DMS 273 (cell line): Measurements from ENCODE around the gene ARAF.
"Not testable (repeated sequence)": the region's sequence is repeated elsewhere in the genome, so short reads cannot be mapped to it uniquely, and the experiment has no call there.

Experiments
- DNase-seq: peaks from one replicate; lab custom pipeline; 2025; ENCODE audit not compliant: unreplicated experiment; lab: John Stamatoyannopoulos, UW

ARAF gene

GRCh38 chrX:47584714-47585113 is 23.7 kb downstream of the ARAF start:
- no peak for DNase-seq

GRCh38 chrX:47585273-47585672 is 24.3 kb downstream of the ARAF start:
- DNase-seq: no peak

- no peak for DNase-seq
Measured at GRCh38 chrX:47586043-47586787, 25.2 kb downstream of the ARAF start.

- DNase-seq: no peak
Measured at GRCh38 chrX:47587091-47587891, 26.3 kb downstream of the ARAF start.

GRCh38 chrX:47587906-47588735 is 27.1 kb downstream of the ARAF start:
- DNase-seq: no peak

- DNase-seq: no peak
Measured at GRCh38 chrX:47590984-47591383, 30.0 kb downstream of the ARAF start.

GRCh38 chrX:47593522-47593921 is 32.5 kb downstream of the ARAF start:
- no peak for DNase-seq

- no peak for DNase-seq
Measured at GRCh38 chrX:47595716-47596251, 34.8 kb downstream of the ARAF start.

- no peak for DNase-seq
Measured at GRCh38 chrX:47596256-47596655, 35.3 kb downstream of the ARAF start.

- no peak for DNase-seq
Measured at GRCh38 chrX:47597222-47597621, 36.2 kb downstream of the ARAF start.

- not testable (repeated sequence) for DNase-seq
Measured at GRCh38 chrX:47603125-47603524, 42.1 kb downstream of the ARAF start.

- no peak for DNase-seq
Measured at GRCh38 chrX:47605024-47605423, 44.0 kb downstream of the ARAF start.

GRCh38 chrX:47607091-47607490 is 46.1 kb downstream of the ARAF start:
- no peak for DNase-seq

GRCh38 chrX:47608130-47608810 is 47.3 kb downstream of the ARAF start:
- DNase-seq: no peak

- no peak for DNase-seq
Measured at GRCh38 chrX:47610511-47610910, 49.5 kb downstream of the ARAF start.

- no peak for DNase-seq
Measured at GRCh38 chrX:47611489-47611888, 50.5 kb downstream of the ARAF start.

GRCh38 chrX:47611926-47612325 is 50.9 kb downstream of the ARAF start:
- no peak for DNase-seq

- no peak for DNase-seq
Measured at GRCh38 chrX:47612418-47612817, 51.4 kb downstream of the ARAF start.

- peak; percentile 87 for DNase-seq
Measured at GRCh38 chrX:47613082-47613481, 52.1 kb downstream of the ARAF start.

GRCh38 chrX:47614618-47615017 is 53.6 kb downstream of the ARAF start:
- no peak for DNase-seq
